ENCODE measurements around the gene PBLD. TPM values are rescaled to one million over a fixed set of nuclear protein-coding genes. Genes with fewer than 3 reads are reported as not detected.

PBLD gene
- total RNA-seq, 1 experiment from 2014 or later, result 3.5 TPM

- Histone ChIP-seq H4K8ac (replicated peaks; ENCODE audit: insufficient read length, low read depth, low read length) (no peak overlapping the region), H2BK12ac (ENCODE audit: insufficient read length, low read depth, low read length) (no peak overlapping the region), H3K18ac (ENCODE audit: insufficient read length, low read depth, low read length) (no peak overlapping the region), H3K56ac (ENCODE audit: insufficient read length, low read depth, low read length) (no peak overlapping the region), H3T11ph (ENCODE audit: low read length) (no peak overlapping the region), H3K9me3 (ENCODE audit: control insufficient read depth, low read depth, low read length) (no peaks in the 10 kb centered on the region), H3K4me2 (ENCODE audit: insufficient read depth, insufficient read length, low read length) (no peak overlapping the region), H3K27me3 (ENCODE audit: insufficient read depth, low read length) (no peaks in the 10 kb centered on the region), H3K79me2 (ENCODE audit: insufficient read depth, low read length) (no peaks in the 10 kb centered on the region), H3K23ac (ENCODE audit: insufficient read length, low read depth, low read length) (no peak overlapping the region), H3K4ac (ENCODE audit: low read depth, low read length) (no peak overlapping the region), H3K4me1 (ENCODE audit: insufficient read depth, low read length) (no peaks in the 10 kb centered on the region), H3K23me2 (ENCODE audit: insufficient read length, low read depth, low read length, poor library complexity, severe bottlenecking) (no peaks in the 10 kb centered on the region), H2AFZ (ENCODE audit: low read length) (no peak overlapping the region), H2BK120ac (ENCODE audit: low read depth, low read length, poor library complexity, severe bottlenecking) (no peak overlapping the region), H4K91ac (ENCODE audit: insufficient read length, low read depth, low read length) (no peak overlapping the region), H2BK20ac (ENCODE audit: low read depth, low read length, poor library complexity, severe bottlenecking) (no peak overlapping the region), H3K14ac (ENCODE audit: insufficient read depth, low read length) (no peak overlapping the region), H4K5ac (ENCODE audit: insufficient read length, low read depth, low read length) (no peak overlapping the region), H3K27ac (ENCODE audit: insufficient read length, low read depth, low read length) (no peak overlapping the region), H2AK5ac (ENCODE audit: insufficient read length, low read length) (no peak overlapping the region), H4K20me1 (ENCODE audit: control insufficient read depth, insufficient read depth, insufficient read length) (no peaks in the 10 kb centered on the region), H3K9ac (ENCODE audit: extremely low read depth, insufficient read length, low read length) (no peak overlapping the region), H3K79me1 (ENCODE audit: insufficient read depth, low read depth, low read length, poor library complexity, severe bottlenecking) (no peaks in the 10 kb centered on the region), H2BK5ac (ENCODE audit: insufficient read length, low read length) (no peak overlapping the region), H2BK15ac (ENCODE audit: low read depth, low read length) (no peak overlapping the region)
- H3K36me3 Mint-ChIP-seq (ENCODE audit: insufficient read depth in 1 of 3, low read depth in 3 of 3), result peaks cover 5 to 42% (median 31%) of the 10 kb centered on the region in 3 experiments
- no CpG with 5 or more reads among the region's 2 CpGs for WGBS (ENCODE audit: extremely low coverage, insufficient read length, low lambda C conversion rate)
- H3K27me3 Mint-ChIP-seq (ENCODE audit: low read depth), result no peaks in the 10 kb centered on the region
- DNase-seq, result no peak
- TF ChIP-seq CTCF (conservative IDR thresholded peaks at IDR 0.05), result no peak
- H3K9me3 Mint-ChIP-seq, result peaks cover 0 to 3% of the 10 kb centered on the region in 2 experiments; a peak in 2 of 5 replicates
- no peak overlapping the region for H3K27ac Mint-ChIP-seq
- no peak overlapping the region for H3K4me3 Mint-ChIP-seq
- H3K4me1 Mint-ChIP-seq, result no peaks in the 10 kb centered on the region
Observed at GRCh38 chr10:68365611-68366010, 32.9 kb upstream of the PBLD start.
